Renal pelvis (tissue), 4 donors: ENCODE data around the gene CAMTA1. TPM values are rescaled to one million over a fixed set of nuclear protein-coding genes. Genes with fewer than 3 reads are reported as not detected.
A peak's percentile ranks its signal among the peaks of the same experiment; 100 is the strongest.

Experiments
- DNase-seq: peaks from one replicate; pipeline ENCODE4 v3.0.0-alpha.2; 2013
- polyA plus RNA-seq, 3 donors: library from polyadenylated mRNA; unstranded; fragments of 120-200 nt; gene quantifications; one replicate each; pipeline ENCODE4 v1.2.1, GENCODE V29; 2013; ENCODE audit not compliant: insufficient read length in 3 of 3

Gene CAMTA1
- polyA plus RNA-seq, 3 donors = 72.3 to 83.1 (median 76.0) TPM

- no peak for DNase-seq
Measured at GRCh38 chr1:7710859-7711258, 925.6 kb downstream of the CAMTA1 start.

GRCh38 chr1:7712731-7713323 lies 927.6 kb downstream of the CAMTA1 start:
- DNase-seq = no peak

- no peak for DNase-seq
Measured at GRCh38 chr1:7716506-7716905, 931.3 kb downstream of the CAMTA1 start.

- DNase-seq = no peak
Measured at GRCh38 chr1:7717748-7718368, 932.6 kb downstream of the CAMTA1 start.

GRCh38 chr1:7719468-7720094 lies 934.3 kb downstream of the CAMTA1 start:
- DNase-seq = no peak

- DNase-seq = no peak
Measured at GRCh38 chr1:7721940-7722669, 936.9 kb downstream of the CAMTA1 start.

GRCh38 chr1:7722670-7723012 lies 937.4 kb downstream of the CAMTA1 start:
- no peak for DNase-seq

- DNase-seq = peak; percentile 7
Measured at GRCh38 chr1:7726623-7727022, 941.4 kb downstream of the CAMTA1 start.

- no peak for DNase-seq
Measured at GRCh38 chr1:7727809-7728471, 942.7 kb downstream of the CAMTA1 start.

GRCh38 chr1:7729761-7730160 lies 944.5 kb downstream of the CAMTA1 start:
- no peak for DNase-seq

- DNase-seq = no peak
Measured at GRCh38 chr1:7732331-7732730, 947.1 kb downstream of the CAMTA1 start.

GRCh38 chr1:7733276-7733675 lies 948.0 kb downstream of the CAMTA1 start:
- DNase-seq = no peak

- no peak for DNase-seq
Measured at GRCh38 chr1:7738044-7738443, 952.8 kb downstream of the CAMTA1 start.

GRCh38 chr1:7743346-7743745 lies 958.1 kb downstream of the CAMTA1 start:
- no peak for DNase-seq

GRCh38 chr1:7744882-7745281 lies 959.6 kb downstream of the CAMTA1 start:
- no peak for DNase-seq

GRCh38 chr1:7745783-7746182 lies 960.5 kb downstream of the CAMTA1 start:
- no peak for DNase-seq

- no peak for DNase-seq
Measured at GRCh38 chr1:7747605-7748004, 962.4 kb downstream of the CAMTA1 start.

- DNase-seq = no peak
Measured at GRCh38 chr1:7749126-7749525, 963.9 kb downstream of the CAMTA1 start.

- no peak for DNase-seq
Measured at GRCh38 chr1:7751174-7751573, 965.9 kb downstream of the CAMTA1 start.

GRCh38 chr1:7752512-7753417 lies 967.5 kb downstream of the CAMTA1 start:
- peak; percentile 85 for DNase-seq

- DNase-seq = no peak
Measured at GRCh38 chr1:7753641-7754040, 968.4 kb downstream of the CAMTA1 start.
